Fibroblast of villous mesenchyme (primary cell): Measurements from ENCODE around the gene RUNX2. TPM values are rescaled to one million over a fixed set of nuclear protein-coding genes. Genes with fewer than 3 reads are reported as not detected.

Experiments
- DNase-seq: peaks from one replicate; pipeline ENCODE4 v3.0.0-alpha.2; 2010; ENCODE audit warnings: low read depth
- H3K4me3 ChIP-seq: 2 replicates; pipeline ENCODE4 v1.5.1; 2011; ENCODE audit warnings: low read depth, mild to moderate bottlenecking, low read length
- CTCF ChIP-seq: IDR thresholded peaks from 2 replicates; pipeline ENCODE4 v1.5.1; 2012; ENCODE audit warnings: low read depth, mild to moderate bottlenecking, low read length; ENCODE audit not compliant: insufficient read depth
- total RNA-seq: library from RNA; depleted of rRNA; stranded (reverse); fragments of >200 nt; gene quantifications from 2 replicates; pipeline ENCODE4 v1.2.3, GENCODE V29; 2012

RUNX2 gene
- total RNA-seq, 1 donor, result 8.6 TPM

GRCh38 chr6:45367999-45368398 is 39.9 kb downstream of the RUNX2 start:
- TF ChIP-seq CTCF, result no peak
- no peak overlapping the region for H3K4me3 ChIP-seq
- DNase-seq, result no peak

- no peak overlapping the region for H3K4me3 ChIP-seq
- DNase-seq, result peak; percentile 89
- TF ChIP-seq CTCF, result no peak
Observed at GRCh38 chr6:45369870-45370269, 41.7 kb downstream of the RUNX2 start.

- peak; percentile 63 for DNase-seq
- TF ChIP-seq CTCF, result no peak
- H3K4me3 ChIP-seq, result no peak overlapping the region
Observed at GRCh38 chr6:45371924-45372573, 43.9 kb downstream of the RUNX2 start.

- no peak overlapping the region for H3K4me3 ChIP-seq
- no peak for DNase-seq
- TF ChIP-seq CTCF, result no peak
Observed at GRCh38 chr6:45375449-45375848, 47.3 kb downstream of the RUNX2 start.

- peak overlapping the region; percentile 88 for H3K4me3 ChIP-seq
- DNase-seq, result peak; percentile 21
- no peak for TF ChIP-seq CTCF
Observed at GRCh38 chr6:45376310-45377042, 48.3 kb downstream of the RUNX2 start.

- DNase-seq, result no peak
- H3K4me3 ChIP-seq, result peak overlapping the region; percentile 88
- no peak for TF ChIP-seq CTCF
Observed at GRCh38 chr6:45377043-45377553, 49.0 kb downstream of the RUNX2 start.
